Activated CD4-positive, alpha-beta T cell treated with anti-CD3 and anti-CD28 coated beads, Interleukin-10, Interleukin-2, amounts not matched to agents 100 ng/mL and 50 ng/mL, durations not matched to agents 16 hours and 8 hours (primary cell): ENCODE data around the gene PAPPA.

Experiments
- DNase-seq: peaks from one replicate; pipeline ENCODE4 v3.0.0-alpha.2; 2020

Gene PAPPA

GRCh38 chr9:116187570-116188170 lies 34.1 kb downstream of the PAPPA start:
- DNase-seq, result no peak

- no peak for DNase-seq
These were observed 36.1 kb downstream of the PAPPA start for GRCh38 chr9:116189683-116190082.

DNA sequence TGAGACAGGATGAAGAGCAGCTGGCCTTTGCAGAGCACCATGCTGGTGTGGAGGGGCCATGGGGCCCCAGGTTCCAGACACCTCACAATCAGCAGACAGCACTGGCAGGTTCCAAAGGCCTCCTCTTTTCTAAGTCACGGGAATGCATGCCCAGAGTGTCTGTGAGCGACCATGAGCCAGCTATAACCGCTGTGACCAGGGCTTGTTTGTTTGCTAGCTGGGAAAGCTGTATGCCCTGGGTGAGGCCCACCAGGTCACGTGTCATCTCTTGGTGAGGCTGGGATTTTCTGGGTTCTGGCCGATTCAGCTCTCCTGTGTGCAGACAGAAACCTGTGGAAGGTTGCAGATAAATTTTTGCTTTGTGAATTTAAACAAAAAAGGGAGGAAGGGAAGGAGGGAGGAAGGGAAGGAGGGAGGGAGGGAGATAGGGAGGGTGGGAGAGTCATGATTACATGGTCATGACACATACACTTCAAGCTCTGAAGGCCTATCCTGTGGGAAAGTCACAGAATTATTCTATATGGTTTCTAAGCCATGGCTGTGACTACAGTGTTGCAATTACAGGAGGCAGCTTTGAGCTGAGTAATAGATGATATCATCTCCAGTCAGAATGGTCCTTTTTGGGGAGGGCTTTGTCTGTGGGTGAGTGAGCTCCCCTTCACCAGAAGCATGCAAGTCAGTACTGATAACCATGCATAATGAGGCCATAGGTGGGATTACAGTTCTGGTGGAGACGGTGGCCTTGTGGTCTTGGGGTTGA lies 37.2 kb downstream of the PAPPA start:
- DNase-seq, result no peak

- DNase-seq, result no peak
These were observed 38.2 kb downstream of the PAPPA start for GRCh38 chr9:116191576-116192415.

- no peak for DNase-seq
These were observed 40.0 kb downstream of the PAPPA start for GRCh38 chr9:116193636-116194035.

- DNase-seq, result no peak
These were observed 43.2 kb downstream of the PAPPA start for GRCh38 chr9:116196806-116197205.

DNA sequence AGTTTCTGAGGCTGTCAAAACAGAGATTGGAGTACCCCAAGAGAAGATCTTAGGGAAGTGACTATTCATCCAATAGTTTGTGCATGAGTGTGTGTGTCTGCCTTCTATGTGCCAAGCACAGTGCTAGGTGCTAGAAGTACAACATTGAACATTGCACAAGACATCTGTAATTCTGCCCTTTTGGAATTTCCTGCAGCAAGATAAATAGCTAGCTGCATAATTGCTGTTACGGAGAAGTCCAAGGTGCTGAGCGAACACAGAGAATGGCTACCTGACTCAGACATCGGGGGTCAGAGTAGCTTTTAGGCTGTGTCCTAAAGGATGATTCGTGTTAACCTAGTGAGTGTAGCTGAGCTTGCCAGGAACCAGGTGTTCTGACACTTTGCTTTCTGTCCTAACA lies 44.8 kb downstream of the PAPPA start:
- DNase-seq, result no peak

- no peak for DNase-seq
These were observed 48.8 kb downstream of the PAPPA start for GRCh38 chr9:116202219-116202912.

DNA sequence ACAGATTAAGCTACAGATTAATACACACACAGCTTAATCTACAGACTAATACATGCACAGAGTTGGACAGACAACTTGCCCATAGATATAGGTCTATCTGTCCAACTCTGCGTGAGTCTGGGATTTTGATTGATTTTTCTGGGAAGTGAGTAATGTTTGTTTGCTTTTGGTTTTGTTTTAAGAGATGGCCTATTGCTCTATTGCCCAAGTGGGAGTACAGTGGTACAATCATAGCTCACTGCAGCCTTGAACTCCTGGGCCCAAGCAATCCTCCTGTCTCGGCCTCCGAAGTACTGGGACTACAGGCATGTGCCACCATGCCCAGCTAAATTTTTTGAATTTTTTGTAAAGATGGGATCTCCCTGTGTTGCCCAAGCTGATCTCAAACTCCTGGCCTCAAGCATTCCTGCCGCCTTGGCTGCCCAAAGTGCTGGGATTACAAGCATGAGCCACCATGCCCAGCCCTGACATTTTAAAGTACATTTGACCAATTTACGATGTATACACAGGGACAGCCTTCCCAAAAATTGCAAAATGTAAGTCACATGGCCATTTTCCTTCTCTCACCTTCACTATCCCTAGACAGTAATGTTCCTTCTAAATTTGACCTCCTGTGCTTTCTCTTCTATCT lies 50.8 kb downstream of the PAPPA start:
- DNase-seq, result no peak

- no peak for DNase-seq
These were observed 54.0 kb downstream of the PAPPA start for GRCh38 chr9:116207371-116208111.

DNA sequence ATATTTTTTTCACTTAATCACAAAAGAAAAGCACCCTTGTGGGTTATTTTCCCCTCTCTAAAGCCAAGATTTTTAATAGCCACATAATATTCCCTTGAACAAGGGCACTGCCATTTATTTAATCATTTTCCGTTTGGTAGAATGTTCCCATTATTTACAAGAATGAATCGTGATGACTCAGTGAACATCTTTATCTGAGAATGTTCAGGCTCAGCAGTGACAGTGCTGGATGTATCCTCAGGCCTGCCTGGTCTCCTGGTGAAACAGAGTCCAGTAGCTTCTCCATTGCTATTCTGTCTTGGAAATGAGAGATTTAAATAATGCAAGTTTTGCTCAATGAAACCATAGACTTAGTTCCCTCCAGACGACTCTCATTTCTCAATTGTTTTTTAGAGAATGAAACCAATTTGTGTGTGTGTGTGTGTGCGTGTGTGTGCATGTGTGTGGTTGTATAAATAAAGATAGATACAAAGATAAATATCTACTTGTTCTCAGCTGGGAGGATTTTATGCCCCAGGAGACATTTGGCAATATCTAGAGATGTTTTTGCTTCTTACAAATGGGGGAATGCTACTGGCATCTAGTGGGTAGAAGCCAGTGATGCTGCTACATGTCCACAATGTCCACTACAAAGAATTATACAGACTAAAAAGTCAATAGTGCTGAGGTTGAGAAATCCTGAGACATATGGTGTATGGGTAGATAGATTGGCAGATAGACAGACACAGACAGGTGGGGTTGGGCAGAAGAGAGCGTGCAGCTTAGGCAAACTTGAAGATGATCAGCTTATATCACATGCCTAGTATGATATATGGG lies 55.0 kb downstream of the PAPPA start:
- DNase-seq, result no peak

GRCh38 chr9:116209414-116210116 lies 56.0 kb downstream of the PAPPA start:
- no peak for DNase-seq

DNA sequence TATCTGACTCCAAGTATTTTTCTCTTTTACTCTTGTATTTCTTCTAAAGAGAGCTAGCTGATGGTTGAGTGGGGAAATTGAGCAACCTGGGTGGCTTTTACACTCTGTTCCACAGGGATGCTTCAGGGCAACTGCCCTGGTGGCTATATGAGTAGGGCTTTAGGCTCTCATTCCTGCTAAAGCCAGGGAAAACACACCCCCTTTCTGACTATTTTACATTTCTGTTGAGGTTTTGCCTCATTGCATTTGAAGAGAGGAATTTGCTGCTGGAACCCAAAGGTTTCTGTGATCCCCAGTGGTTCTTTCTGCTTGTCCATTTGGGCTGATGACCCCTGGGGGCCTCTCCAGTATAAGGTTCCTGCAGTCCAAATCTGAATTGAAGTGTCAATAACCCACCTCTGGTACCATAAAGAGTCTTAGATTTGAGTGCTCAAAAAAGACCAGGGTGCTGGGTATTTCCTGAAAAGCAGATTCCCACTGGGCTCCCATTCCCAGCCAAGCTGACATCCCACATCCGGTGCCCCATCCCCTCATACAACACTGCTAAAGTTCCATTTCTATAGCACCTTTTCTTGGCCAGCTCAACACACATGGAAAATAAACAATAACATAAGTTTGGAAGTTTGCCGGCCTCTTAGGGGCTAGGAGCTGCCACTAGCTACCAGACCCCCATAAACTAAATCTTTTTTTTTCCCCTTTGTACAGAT lies 59.5 kb downstream of the PAPPA start:
- DNase-seq, result no peak

- no peak for DNase-seq
These were observed 60.1 kb downstream of the PAPPA start for GRCh38 chr9:116213693-116214047.

DNA sequence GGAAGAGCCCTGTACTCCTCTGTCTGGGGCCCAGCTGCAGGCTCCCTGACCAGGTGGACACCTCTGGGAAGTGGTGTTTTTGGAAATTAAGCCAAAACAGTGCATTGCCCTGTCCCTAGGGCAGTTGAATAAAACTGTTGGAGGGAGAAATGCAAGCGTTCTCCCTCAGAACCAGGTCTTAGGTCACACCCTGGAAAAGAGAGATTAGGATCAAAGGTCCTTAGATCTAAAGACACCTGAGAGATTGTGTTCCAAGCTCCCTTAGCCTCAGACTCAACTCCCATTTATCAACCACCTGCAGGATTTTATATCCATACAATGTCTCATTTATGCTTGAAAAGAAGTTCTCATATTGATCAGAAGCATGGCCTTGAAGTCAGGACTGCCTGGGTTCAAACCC lies 64.8 kb downstream of the PAPPA start:
- DNase-seq, result no peak

- DNase-seq, result no peak
These were observed 66.1 kb downstream of the PAPPA start for GRCh38 chr9:116219686-116220085.

DNA sequence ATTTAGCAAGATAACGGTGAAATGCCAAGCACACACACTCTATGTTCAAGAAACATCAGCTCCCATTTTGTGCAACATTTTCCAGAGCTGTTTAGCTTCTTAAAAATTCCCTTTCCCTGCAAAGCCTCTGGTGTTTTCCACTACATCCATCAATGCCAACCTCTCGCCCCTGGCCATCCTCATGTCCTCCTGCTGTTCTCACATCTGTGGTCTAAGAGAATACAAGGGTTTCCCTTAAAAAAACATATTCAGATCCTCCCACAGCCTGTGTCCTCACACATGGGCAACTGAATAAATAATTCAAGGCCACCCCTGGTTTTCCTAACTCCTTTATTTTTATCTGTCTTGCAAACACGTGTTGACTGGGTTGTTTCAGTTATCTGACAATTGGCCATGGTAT lies 70.3 kb downstream of the PAPPA start:
- no peak for DNase-seq

GRCh38 chr9:116230051-116230632 lies 76.6 kb downstream of the PAPPA start:
- no peak for DNase-seq

DNA sequence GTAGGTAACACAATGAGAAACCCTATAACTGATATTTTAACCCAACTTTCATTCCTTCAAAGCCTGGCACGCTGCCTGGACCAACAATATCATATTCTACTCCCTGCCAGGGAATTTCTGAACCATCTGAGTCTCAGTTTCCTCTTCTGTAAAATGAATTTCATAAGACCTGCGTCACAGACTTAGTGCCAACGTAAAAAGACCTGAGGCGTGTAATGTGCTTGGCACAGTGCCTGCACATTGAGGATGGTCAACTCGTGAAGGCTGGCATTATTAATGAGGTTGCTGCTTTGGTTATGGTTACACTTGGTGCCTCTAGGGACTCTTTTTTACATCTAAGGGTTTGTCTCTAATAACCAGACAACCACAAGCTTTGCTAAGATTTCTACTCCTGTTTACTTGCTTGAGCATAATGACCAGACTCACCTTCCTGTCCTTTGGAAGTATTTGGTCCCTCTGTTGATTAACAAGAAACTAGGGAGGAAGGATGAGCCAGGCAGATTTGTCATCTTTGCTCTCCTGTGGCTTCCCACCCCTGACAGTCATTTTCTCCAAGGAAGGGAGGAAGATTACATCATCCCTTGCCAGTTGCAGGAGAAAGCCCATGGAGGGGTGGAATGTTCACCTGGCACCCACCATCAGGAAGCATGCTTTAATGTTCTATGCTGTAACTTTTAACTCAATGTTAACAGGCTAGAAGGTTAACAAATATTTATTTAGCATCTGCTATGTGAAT lies 79.0 kb downstream of the PAPPA start:
- no peak for DNase-seq
